ENCODE data around the gene LMAN2.

The LMAN2 gene

GRCh38 chr5:177351392-177352329, at the start of gene LMAN2:
LMAN2 (minus strand) TSS chr5:177351668; CDS start chr5:177351647, 21 bp downstream.
- H3K4me3 Mint-ChIP-seq: peak within 1 kb of the TSS; percentile 97 to 99
- H3K9me3 Mint-ChIP-seq: peaks cover 11 to 14% of the 10 kb centered on the region in 2 donors
- H3K27ac Mint-ChIP-seq: peak within 1 kb of the TSS; percentile 100
- H3K4me1 Mint-ChIP-seq: peaks cover 64% of the 10 kb centered on the region
- ATAC-seq: peak; percentile 98
- H3K27me3 Mint-ChIP-seq: no peaks in the 10 kb centered on the region
- peak; percentile 89 to 94 for DNase-seq

- Mint-ChIP-seq H3K4me1 (peaks cover 33% of the 10 kb centered on the region), H3K4me3 (no peak within 1 kb of the TSS), H3K9me3 (no peaks in the 10 kb centered on the region), H3K27me3 (peaks cover 28% of the 10 kb centered on the region), H3K27ac (no peak within 1 kb of the TSS)
- ATAC-seq: no peak
- no peak for DNase-seq
These were observed 48.8 kb upstream of the LMAN2 start, which contains the start of gene PFN3 for GRCh38 chr5:177399997-177400868. PFN3 (minus strand) TSS chr5:177400661; CDS start chr5:177400576, 85 bp downstream.

DNA sequence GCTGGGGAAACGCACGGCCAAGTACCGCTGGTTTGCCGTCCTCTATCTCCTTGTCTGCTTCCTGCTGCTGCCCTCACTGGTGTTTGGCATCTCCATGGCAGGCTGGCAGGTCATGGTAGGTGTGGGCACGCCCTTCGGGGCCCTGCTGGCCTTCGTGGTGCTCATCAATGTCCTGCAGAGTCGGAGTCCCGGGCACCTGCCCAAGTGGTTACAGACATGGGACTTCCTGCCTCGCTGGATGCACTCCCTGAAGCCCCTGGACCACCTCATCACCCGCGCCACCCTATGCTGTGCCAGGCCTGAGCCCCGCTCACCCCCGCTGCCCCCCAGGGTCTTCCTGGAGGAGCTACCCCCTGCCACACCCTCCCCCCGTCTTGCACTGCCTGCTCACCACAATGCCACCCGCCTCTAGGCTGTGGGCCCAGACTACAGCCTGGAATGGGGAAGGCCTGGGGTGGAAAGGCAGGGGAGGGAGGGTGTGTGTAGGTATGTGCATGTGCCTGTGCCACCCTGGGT, 46.5 kb upstream of the LMAN2 start:
- Mint-ChIP-seq H3K27me3 (peaks cover 20% of the 10 kb centered on the region), H3K4me3 (no peak overlapping the region), H3K27ac (no peak overlapping the region), H3K4me1 (peaks cover 11% of the 10 kb centered on the region), H3K9me3 (no peaks in the 10 kb centered on the region)
- peak; percentile 11 for ATAC-seq
- DNase-seq: no peak

- Mint-ChIP-seq H3K27ac (no peak overlapping the region), H3K4me3 (no peak overlapping the region), H3K27me3 (peaks cover 9% of the 10 kb centered on the region), H3K9me3 (no peaks in the 10 kb centered on the region), H3K4me1 (no peaks in the 10 kb centered on the region)
- ATAC-seq (no peak), DNase-seq (no peak)
These were observed 45.3 kb upstream of the LMAN2 start for GRCh38 chr5:177396807-177397206.

DNA sequence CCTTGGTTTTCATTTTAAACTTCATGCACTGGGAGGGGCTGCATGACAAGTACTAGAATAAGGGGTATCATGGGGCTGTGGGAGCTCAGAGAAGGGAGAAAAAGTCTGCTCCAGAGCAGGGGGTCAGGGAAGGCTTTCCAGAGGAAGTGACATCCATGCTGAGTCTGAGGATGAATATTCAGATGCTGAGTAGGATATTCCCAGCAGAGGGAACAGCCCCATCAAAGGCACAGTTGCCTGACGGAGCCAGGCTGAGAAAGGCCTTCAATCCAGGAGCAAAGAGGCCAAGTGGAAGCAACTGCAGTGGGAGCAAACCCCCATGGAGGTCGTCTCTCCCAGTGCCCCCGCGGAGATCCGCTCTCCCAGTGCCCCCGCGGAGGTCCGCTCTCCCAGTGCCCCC, 44.6 kb upstream of the LMAN2 start:
- ATAC-seq (no peak), DNase-seq (no peak)
- H3K4me1 Mint-ChIP-seq: peaks cover 5% of the 10 kb centered on the region
- no peak overlapping the region for H3K27ac Mint-ChIP-seq
- H3K4me3 Mint-ChIP-seq: no peak overlapping the region
- no peaks in the 10 kb centered on the region for H3K9me3 Mint-ChIP-seq
- peaks cover 2% of the 10 kb centered on the region for H3K27me3 Mint-ChIP-seq

DNA sequence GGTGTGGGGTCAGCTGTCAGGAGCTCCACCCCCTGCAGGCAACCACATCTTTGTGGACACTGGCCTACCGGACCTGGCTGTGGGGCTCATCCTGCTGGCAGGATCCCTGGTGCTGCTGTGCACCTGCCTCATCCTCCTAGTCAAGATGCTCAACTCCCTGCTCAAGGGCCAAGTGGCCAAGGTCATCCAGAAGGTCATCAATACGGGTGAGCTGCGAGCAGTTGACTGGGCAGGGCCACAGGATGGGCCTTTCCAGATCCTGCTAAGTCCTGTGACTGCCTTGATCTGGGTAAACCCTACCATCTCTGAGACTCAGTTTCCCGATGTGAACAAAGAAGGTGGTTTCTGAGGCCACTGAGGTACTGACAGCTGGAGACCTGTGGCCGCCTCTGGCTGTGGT, 42.5 kb upstream of the LMAN2 start:
- ATAC-seq (no peak), DNase-seq (no peak)
- peaks cover 26% of the 10 kb centered on the region for H3K4me1 Mint-ChIP-seq
- peaks cover 6% of the 10 kb centered on the region for H3K27me3 Mint-ChIP-seq
- H3K27ac Mint-ChIP-seq: no peak overlapping the region
- H3K4me3 Mint-ChIP-seq: no peak overlapping the region
- H3K9me3 Mint-ChIP-seq: no peaks in the 10 kb centered on the region

DNA sequence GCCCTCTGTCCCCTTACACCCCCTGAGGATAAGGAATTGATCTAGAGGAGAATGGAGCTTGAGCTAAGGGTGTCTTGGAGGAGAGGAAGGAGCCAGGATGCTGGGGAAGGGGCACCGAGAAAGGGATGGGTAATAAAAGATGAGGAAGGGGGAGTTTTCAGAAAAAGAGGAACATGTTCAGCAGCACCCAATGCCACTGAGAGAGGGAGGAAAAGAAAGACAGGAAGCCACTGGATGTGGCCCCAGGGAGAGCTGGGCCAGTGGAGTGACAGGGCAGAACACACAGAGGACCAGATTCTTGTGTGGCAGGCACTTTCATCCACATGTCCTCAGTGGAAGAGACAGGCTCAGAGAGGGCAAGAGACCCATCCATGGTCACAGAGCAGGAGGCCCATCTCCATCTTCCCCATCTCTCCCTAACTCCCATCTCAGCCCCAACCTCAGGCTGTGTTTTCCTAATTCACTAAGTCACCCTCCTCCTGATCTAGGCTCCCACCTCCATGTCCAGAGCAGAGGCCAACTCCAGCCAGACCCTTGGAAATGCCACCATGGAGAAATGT, 41.8 kb upstream of the LMAN2 start:
- Mint-ChIP-seq H3K9me3 (no peaks in the 10 kb centered on the region), H3K27ac (no peak overlapping the region), H3K4me3 (no peak overlapping the region)

DNA sequence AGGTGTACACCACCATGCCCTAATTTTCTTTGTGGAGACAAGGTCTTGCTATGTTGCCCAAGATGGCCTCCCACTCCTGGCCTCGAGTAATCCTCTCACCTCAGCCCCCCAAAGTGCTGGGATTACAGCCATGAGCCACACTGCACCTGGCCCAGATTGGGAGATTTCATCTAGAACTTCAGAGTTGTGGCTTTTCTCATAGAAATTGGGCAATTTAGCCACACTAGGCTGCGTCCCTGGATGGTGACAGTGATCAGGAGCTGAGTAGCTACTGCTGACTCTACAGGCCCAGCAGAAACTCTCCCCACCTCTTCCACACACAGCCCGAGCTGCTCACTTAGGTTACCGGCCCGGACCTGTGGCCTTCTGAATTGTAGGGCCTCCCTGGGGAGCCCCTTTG, 41.3 kb upstream of the LMAN2 start:
- DNase-seq (no peak), ATAC-seq (no peak)
- H3K27ac Mint-ChIP-seq: no peak overlapping the region
- no peak overlapping the region for H3K4me3 Mint-ChIP-seq
- H3K9me3 Mint-ChIP-seq: no peaks in the 10 kb centered on the region
- H3K4me1 Mint-ChIP-seq: peaks cover 37% of the 10 kb centered on the region
- H3K27me3 Mint-ChIP-seq: peaks cover 6% of the 10 kb centered on the region

More for the DNA sequence above, 41.8 kb upstream of the LMAN2 start:
- Mint-ChIP-seq H3K4me1 (peaks cover 33% of the 10 kb centered on the region), H3K27me3 (peaks cover 6% of the 10 kb centered on the region)
- no peak for DNase-seq
- no peak for ATAC-seq

DNA sequence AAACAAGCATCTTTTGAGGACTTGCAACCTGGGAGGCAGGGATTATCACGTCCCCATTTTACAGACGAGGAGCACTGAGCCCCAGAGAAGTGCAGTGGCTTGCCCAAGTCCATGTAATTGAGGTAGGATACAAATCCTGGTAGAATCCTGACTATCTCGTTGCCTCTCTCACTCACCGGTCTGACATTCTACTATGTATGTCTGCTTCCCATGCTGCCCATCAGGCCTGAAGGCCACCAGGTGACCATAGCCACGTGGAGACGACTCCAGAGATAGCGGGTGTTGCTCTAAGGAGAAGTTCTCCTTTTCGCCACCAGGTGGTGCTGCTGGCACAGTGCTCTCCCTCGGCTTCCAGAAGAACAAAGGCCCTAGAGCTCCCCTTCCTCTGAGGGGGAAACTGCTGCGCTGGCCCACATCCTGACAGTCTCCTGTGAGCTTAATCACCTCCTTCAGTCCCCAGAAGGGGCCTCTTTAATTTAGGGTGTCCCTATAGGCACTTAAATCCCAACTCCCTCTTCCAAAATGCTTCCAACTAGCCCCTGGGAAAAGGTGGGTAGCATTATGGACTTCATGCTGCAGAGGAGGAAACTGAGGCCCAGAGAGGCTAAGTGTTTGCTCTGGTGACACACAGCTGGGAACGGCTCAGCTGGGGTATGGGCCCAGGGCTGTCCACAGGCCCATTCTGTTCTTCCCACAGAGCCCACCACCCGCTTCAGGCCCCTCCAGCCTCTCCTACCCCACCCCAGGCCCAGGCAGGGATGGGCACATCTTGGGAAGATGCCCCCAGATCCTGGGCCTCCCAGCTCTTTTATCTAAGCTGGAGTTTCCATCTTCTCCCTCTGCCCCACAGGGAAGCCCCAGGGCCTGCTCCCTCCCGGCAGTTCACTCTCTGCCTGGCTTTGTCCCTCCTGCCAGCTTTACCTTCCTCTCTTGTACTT, 39.2 kb upstream of the LMAN2 start:
- Mint-ChIP-seq H3K27ac (peak overlapping the region in 1 of 2 donors; percentile 61), H3K4me3 (peak overlapping the region; percentile 43 to 66)
- peak; percentile 87 to 91 for DNase-seq

DNA sequence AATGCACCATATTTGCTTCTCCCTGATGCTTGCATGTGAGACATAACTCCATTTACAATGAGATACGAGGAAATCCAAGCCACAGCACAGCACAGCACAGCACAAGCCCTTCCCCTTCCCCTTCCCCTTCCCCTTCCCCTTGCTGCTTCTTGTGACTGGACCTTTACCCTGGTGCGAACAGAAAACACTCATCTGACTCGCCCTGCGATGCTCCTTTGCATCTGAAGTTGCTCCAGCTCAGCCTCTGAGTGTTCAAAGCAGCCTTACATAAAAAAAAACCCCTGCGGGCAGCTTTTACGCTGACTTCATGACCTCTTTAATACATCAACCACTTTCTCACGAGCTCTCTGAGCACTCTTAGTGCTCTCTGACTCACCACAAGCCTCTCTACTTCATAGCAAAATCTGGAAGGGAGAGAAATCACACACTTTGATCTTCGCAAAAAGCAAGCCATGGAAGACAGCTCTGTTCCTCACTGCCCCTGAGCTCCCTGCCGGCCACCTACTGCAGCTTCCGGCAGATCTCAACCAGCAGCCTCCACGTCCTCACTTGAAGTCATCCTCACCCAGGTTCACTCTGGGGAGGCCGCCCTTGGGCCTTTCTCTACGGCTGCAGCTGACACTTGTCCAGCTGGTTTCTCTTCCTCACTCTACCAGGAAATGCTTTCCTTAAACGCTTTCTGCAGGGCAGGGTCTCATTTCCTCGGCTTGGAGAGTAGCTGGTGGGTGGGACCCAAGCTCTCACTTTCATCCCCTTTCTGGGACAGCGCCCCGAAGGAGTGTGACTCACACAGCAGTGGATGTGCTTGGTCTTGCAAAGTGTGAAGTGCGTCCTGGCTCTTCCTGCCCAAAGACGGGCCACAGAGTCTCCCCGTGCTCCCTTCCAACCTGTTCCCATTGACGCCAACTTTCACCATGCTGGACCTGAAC, 38.0 kb upstream of the LMAN2 start:
- H3K4me3 Mint-ChIP-seq: peak overlapping the region; percentile 51 to 66
- H3K4me1 Mint-ChIP-seq: peaks cover 54% of the 10 kb centered on the region
- H3K27ac Mint-ChIP-seq: peak overlapping the region in 1 of 2 donors; percentile 3
- peaks cover 6% of the 10 kb centered on the region for H3K27me3 Mint-ChIP-seq
- ATAC-seq: peak; percentile 78
- peak; percentile 40 to 66 for DNase-seq
- H3K9me3 Mint-ChIP-seq: no peaks in the 10 kb centered on the region

More for the DNA sequence above, 39.2 kb upstream of the LMAN2 start:
- H3K4me1 Mint-ChIP-seq: peaks cover 45% of the 10 kb centered on the region
- ATAC-seq: peak; percentile 88
- H3K9me3 Mint-ChIP-seq: no peaks in the 10 kb centered on the region
- H3K27me3 Mint-ChIP-seq: peaks cover 6% of the 10 kb centered on the region

- no peak for DNase-seq
- ATAC-seq: no peak
- H3K9me3 Mint-ChIP-seq: no peaks in the 10 kb centered on the region
- H3K27ac Mint-ChIP-seq: no peak overlapping the region
- peaks cover 60% of the 10 kb centered on the region for H3K4me1 Mint-ChIP-seq
- peak overlapping the region in 1 of 2 donors; percentile 34 for H3K4me3 Mint-ChIP-seq
- peaks cover 6% of the 10 kb centered on the region for H3K27me3 Mint-ChIP-seq
These were observed 37.1 kb upstream of the LMAN2 start for GRCh38 chr5:177388521-177389052.

DNA sequence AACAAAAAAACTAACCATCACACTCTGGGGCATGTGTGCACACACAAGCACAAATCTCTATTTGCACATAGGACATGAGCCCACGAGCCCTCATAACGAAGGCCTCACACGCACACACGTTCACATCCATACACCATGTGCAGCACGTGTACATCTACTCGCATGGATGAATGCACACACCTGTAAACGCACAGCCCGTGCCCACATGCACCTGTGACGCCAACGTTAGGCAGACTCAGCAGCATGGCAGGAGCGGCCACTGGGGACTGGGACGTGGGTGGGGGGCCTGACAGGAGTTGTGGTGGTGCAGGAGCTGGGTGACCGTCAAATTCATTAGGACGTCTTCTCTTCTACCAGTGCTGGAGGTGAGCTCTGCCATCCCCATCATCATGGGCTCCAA, 35.9 kb upstream of the LMAN2 start:
- no peak overlapping the region for H3K27ac Mint-ChIP-seq
- DNase-seq: no peak

GRCh38 chr5:177386542-177386941, 35.1 kb upstream of the LMAN2 start:
- Mint-ChIP-seq H3K9me3 (no peaks in the 10 kb centered on the region), H3K4me3 (no peak overlapping the region), H3K27ac (no peak overlapping the region), H3K27me3 (peaks cover 6% of the 10 kb centered on the region), H3K4me1 (peaks cover 75% of the 10 kb centered on the region)
- DNase-seq: no peak
- no peak for ATAC-seq

More for the DNA sequence above, 35.9 kb upstream of the LMAN2 start:
- no peak for ATAC-seq
- Mint-ChIP-seq H3K9me3 (no peaks in the 10 kb centered on the region), H3K4me1 (peaks cover 71% of the 10 kb centered on the region), H3K4me3 (no peak overlapping the region), H3K27me3 (peaks cover 6% of the 10 kb centered on the region)

Data from stimulated activated naive CD8-positive, alpha-beta T cell treated with anti-CD3 and anti-CD28 coated beads, Interleukin-15, amount 100 ng/mL, for 72 hours (primary cell).